GM21390 (cell line): Measurements from ENCODE around the gene CBY1.

ENCODE experiments used
- ATAC-seq: cut with Tn5 transposase; IDR thresholded peaks from one replicate; pipeline ENCODE4 v1.9.1; 2021; ENCODE audit not compliant: unreplicated experiment

Gene CBY1

DNA sequence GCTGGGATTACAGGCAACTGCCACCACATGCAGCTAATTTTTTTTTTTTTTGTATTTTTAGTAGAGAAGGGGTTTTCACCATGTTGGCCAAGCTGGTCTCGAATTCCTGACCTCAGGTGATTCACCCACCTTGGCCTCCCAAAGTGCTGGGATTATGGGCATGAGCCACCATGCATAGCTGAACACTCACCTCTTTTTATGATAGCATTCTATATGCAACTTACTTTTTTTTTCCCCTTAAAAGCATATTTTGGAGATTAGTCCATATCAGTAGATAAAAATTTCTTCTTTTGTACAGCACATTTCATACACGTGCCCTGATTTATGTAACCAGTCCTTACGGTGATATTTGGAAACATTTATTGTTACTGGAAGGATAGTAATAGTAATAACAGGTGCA, 63.9 kb downstream of the CBY1 start:
- no peak for ATAC-seq

GRCh38 chr22:38721551-38721950, 65.1 kb downstream of the CBY1 start:
- no peak for ATAC-seq
